Astrocyte (in vitro differentiated cells and primary cell): ENCODE measurements around the gene DCTD. TPM values are rescaled to one million over a fixed set of nuclear protein-coding genes. Genes with fewer than 3 reads are reported as not detected.

Experiments used
- DNase-seq: peaks from one replicate; pipeline ENCODE4 v3.0.0-alpha.2; 2010; ENCODE audit warnings: low read depth
- FAIRE-seq: peaks from 2 replicates; lab custom pipeline; 2011; peaks lifted over from hg19 to GRCh38; lab: Jason Lieb, UNC
- H2AFZ ChIP-seq: 2 replicates; pipeline ENCODE4 v1.6.0; 2012; ENCODE audit warnings: low read depth, low read length, inconsistent platforms
- H3K27ac ChIP-seq: 2 replicates; pipeline ENCODE4 v1.5.1; 2011; ENCODE audit warnings: low read depth, low read length, inconsistent platforms
- H3K27me3 ChIP-seq: 2 replicates; pipeline ENCODE4 v1.6.0; 2011; ENCODE audit warnings: low read length, inconsistent platforms; ENCODE audit not compliant: insufficient read depth
- H3K36me3 ChIP-seq: 2 replicates; pipeline ENCODE4 v1.5.1; 2011; ENCODE audit warnings: low read length, inconsistent platforms; ENCODE audit not compliant: insufficient read depth
- H3K4me1 ChIP-seq: 2 replicates; pipeline ENCODE4 v1.5.1; 2011; ENCODE audit warnings: low read length, inconsistent platforms; ENCODE audit not compliant: insufficient read depth
- H3K4me2 ChIP-seq: 2 replicates; pipeline ENCODE4 v1.6.0; 2012; ENCODE audit warnings: low read length, inconsistent platforms
- H3K4me3 ChIP-seq: 2 replicates; pipeline ENCODE4 v1.5.1; 2011; ENCODE audit warnings: low read depth, mild to moderate bottlenecking, low read length, inconsistent platforms; ENCODE audit not compliant: insufficient read depth
- H3K79me2 ChIP-seq: 2 replicates; pipeline ENCODE4 v1.6.0; 2012; ENCODE audit warnings: mild to moderate bottlenecking, low read length, inconsistent platforms; ENCODE audit not compliant: insufficient read depth
- H3K9ac ChIP-seq: 2 replicates; pipeline ENCODE4 v1.6.0; 2012; ENCODE audit warnings: mild to moderate bottlenecking, low read length, inconsistent platforms
- H3K9me3 ChIP-seq: 2 replicates; pipeline ENCODE4 v1.5.1; 2012; ENCODE audit warnings: low read depth, mild to moderate bottlenecking, low read length, inconsistent platforms; ENCODE audit not compliant: insufficient read depth
- H4K20me1 ChIP-seq: 2 replicates; pipeline ENCODE4 v1.6.0; 2012; ENCODE audit warnings: low read length, inconsistent platforms; ENCODE audit not compliant: insufficient read depth
- H3K27ac Mint-ChIP-seq: one replicate; pipeline ENCODE4 v1.8.0; 2021; ENCODE audit warnings: mild to moderate bottlenecking, mixed read lengths; ENCODE audit not compliant: unreplicated experiment
- H3K27me3 Mint-ChIP-seq: one replicate; pipeline ENCODE4 v1.8.0; 2021; ENCODE audit warnings: low read depth, mixed read lengths; ENCODE audit not compliant: unreplicated experiment
- H3K36me3 Mint-ChIP-seq: one replicate; pipeline ENCODE4 v1.8.0; 2021; ENCODE audit warnings: low read depth, mixed read lengths; ENCODE audit not compliant: unreplicated experiment
- H3K4me1 Mint-ChIP-seq: one replicate; pipeline ENCODE4 v1.8.0; 2021; ENCODE audit warnings: low read depth, mixed read lengths; ENCODE audit not compliant: unreplicated experiment
- H3K4me3 Mint-ChIP-seq: one replicate; pipeline ENCODE4 v1.8.0; 2021; ENCODE audit warnings: mild to moderate bottlenecking, moderate library complexity, mixed read lengths; ENCODE audit not compliant: unreplicated experiment
- H3K9me3 Mint-ChIP-seq: one replicate; pipeline ENCODE4 v1.8.0; 2021; ENCODE audit warnings: mild to moderate bottlenecking, mixed read lengths; ENCODE audit not compliant: unreplicated experiment
- EZH2 ChIP-seq: IDR thresholded peaks from 2 replicates; pipeline ENCODE4 v1.6.1; 2012; ENCODE audit warnings: mild to moderate bottlenecking, low read length, inconsistent platforms; ENCODE audit not compliant: insufficient read depth
- total RNA-seq: library from RNA; stranded (reverse); gene quantifications from 2 replicates; pipeline ENCODE4 v1.2.1, GENCODE V29; 2021
- TF ChIP-seq, protein P1 (sequence below): IDR thresholded peaks from 2 replicates; pipeline ENCODE4 v1.5.1; 2011; ENCODE audit warnings: low read depth, mild to moderate bottlenecking, inconsistent platforms, low read length, moderate library complexity; ENCODE audit not compliant: insufficient read depth

The DCTD gene
- total RNA-seq, 1 donor from 2014 or later: 119 TPM

DNA sequence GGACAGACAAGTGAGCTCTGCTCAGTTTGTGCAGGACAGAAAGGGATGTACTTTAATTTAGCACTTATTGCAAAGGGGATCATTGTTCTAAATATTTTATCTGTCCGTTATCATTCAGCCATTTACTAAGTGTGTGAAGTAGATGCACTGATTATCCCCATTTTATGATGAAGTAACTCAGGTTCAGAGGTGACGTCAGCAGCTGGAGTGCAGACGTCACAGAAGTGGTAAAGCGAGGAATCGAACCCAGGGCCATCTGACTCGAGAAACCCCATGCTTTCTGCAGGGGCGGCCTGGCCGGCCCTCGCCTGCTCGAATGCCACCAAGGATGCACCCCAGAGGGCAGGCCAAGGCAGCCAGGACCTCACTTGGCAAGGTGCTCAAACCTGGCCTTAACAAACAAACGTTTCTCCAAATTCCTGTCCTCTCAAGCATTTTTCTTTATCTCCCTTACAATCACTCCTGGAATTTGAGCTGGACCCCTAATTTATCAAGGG is 75.0 kb downstream of the DCTD start:
- Mint-ChIP-seq H3K27ac (no peak overlapping the region), H3K4me1 (no peaks in the 10 kb centered on the region), H3K36me3 (peaks cover 2% of the 10 kb centered on the region), H3K9me3 (peaks cover 3% of the 10 kb centered on the region), H3K27me3 (peaks cover 36% of the 10 kb centered on the region), H3K4me3 (no peak overlapping the region)
- no peaks in the 10 kb centered on the region for H3K4me1 ChIP-seq
- peaks cover 4% of the 10 kb centered on the region for H3K27me3 ChIP-seq
- DNase-seq (no peak), FAIRE-seq (no peak)
- no peak overlapping the region for H3K4me3 ChIP-seq
- H3K79me2 ChIP-seq: no peaks in the 10 kb centered on the region
- TF ChIP-seq EZH2: no peak
- TF ChIP-seq, protein P1, sequence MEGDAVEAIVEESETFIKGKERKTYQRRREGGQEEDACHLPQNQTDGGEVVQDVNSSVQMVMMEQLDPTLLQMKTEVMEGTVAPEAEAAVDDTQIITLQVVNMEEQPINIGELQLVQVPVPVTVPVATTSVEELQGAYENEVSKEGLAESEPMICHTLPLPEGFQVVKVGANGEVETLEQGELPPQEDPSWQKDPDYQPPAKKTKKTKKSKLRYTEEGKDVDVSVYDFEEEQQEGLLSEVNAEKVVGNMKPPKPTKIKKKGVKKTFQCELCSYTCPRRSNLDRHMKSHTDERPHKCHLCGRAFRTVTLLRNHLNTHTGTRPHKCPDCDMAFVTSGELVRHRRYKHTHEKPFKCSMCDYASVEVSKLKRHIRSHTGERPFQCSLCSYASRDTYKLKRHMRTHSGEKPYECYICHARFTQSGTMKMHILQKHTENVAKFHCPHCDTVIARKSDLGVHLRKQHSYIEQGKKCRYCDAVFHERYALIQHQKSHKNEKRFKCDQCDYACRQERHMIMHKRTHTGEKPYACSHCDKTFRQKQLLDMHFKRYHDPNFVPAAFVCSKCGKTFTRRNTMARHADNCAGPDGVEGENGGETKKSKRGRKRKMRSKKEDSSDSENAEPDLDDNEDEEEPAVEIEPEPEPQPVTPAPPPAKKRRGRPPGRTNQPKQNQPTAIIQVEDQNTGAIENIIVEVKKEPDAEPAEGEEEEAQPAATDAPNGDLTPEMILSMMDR: no peak
- H4K20me1 ChIP-seq: no peaks in the 10 kb centered on the region
- no peak overlapping the region for H3K27ac ChIP-seq
- no peak overlapping the region for H3K9ac ChIP-seq
- H2AFZ ChIP-seq: no peak overlapping the region
- no peak overlapping the region for H3K4me2 ChIP-seq
- no peaks in the 10 kb centered on the region for H3K9me3 ChIP-seq
- H3K36me3 ChIP-seq: no peaks in the 10 kb centered on the region

DNA sequence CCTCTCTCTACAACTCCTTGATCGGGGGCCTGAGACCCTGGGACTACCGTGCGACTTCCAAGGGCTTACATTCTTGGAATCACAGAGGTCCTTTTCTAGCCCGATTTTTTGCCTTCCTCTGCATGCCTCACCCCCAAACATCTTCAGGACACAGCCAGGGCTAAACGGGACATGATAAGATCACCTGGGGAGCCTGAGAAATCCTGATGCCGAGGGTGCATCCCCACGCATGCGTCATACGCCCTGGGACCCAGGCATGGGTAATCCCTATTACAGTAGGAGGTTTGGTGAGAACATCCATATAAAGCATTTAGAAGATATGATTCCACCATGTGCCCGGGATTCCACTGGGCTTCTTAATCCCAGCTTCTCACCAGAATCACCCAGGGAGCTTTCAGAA is 77.1 kb downstream of the DCTD start:
- Histone ChIP-seq H4K20me1 (no peaks in the 10 kb centered on the region), H3K9me3 (no peaks in the 10 kb centered on the region), H3K79me2 (no peaks in the 10 kb centered on the region), H3K4me2 (no peak overlapping the region), H3K36me3 (no peaks in the 10 kb centered on the region), H3K27me3 (peaks cover 4% of the 10 kb centered on the region), H3K9ac (no peak overlapping the region), H3K27ac (no peak overlapping the region), H3K4me1 (no peaks in the 10 kb centered on the region), H2AFZ (no peak overlapping the region), H3K4me3 (no peak overlapping the region)
- Mint-ChIP-seq H3K9me3 (peaks cover 5% of the 10 kb centered on the region), H3K36me3 (peaks cover 2% of the 10 kb centered on the region), H3K27me3 (peaks cover 44% of the 10 kb centered on the region), H3K4me3 (no peak overlapping the region), H3K4me1 (no peaks in the 10 kb centered on the region), H3K27ac (no peak overlapping the region)
- FAIRE-seq (no peak), DNase-seq (no peak)
- TF ChIP-seq EZH2: no peak
- TF ChIP-seq, protein P1: no peak

Other genes with a start within 250 kb of the DCTD start
- gene WWC2, start 181.9 kb upstream of the DCTD start, total RNA-seq: 51.6 and 62.6 TPM in 2 replicates